T-helper 22 cell (primary cell): ENCODE measurements around the gene MAPKBP1.

Experiments used
- DNase-seq: peaks from one replicate; pipeline ENCODE4 v3.0.0-alpha.2; 2020; ENCODE audit warnings: low read depth

Gene MAPKBP1

DNA sequence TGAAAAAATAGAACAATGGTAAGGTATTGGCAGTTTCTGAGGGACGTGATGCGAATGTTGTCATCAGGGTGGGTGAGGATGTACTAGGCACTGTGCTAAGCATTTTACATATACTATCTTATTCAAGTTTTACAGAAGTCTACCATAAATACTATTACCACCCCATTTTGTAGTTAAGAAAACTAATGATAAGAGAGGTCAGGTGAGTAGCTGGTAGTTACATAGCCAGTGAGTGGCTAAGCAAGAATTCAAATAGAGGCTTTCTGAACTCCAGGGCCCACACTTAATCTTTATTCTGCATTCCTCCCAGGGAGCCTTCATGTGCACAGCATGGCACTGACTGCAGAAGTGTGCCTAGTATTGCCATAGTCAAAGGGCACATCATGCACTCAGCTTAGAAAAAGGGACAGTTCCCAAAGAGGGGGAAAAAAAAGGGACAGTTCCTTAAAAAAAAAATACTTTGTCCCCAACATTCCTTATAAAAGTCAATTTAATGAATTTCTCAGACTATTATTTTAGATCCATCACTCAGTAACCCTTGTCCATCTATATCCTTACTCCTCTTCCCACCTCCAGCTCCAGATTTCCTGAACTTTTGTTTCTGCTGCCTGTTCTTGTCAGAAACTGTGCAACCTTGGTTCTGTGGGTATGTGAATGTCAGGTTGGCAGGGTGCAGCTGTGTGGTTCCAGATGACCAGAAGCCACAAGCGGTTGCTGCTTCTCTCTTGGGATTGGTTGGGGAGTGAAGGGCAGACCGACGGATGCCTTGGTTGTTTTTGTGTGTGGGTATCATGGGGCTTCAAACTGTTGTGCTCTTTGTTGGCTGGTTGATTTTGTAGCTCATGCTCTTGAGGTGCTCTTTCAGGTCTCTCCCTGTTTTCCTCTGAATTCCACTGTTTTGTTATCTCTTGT is 8.3 kb downstream of the MAPKBP1 start:
- no peak for DNase-seq

DNA sequence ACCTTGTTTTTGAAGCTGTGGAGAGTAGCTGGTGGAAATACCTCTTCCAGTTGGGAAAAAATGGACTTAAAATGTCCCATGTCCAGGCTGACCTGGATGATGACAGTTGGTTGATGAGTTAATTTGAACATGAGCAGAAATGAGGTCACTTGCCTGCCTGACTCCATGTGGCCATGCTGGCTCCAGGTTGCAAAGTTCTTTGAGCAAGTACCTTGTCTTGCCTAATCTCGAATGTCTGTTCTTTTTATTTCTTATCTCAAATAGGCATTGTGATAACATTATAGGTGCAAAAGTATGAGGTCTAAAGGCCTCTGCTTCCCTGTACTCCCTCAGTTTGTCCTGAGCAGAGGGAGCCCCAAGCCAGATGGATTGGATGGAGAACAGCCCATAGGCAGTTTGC is 9.0 kb downstream of the MAPKBP1 start:
- no peak for DNase-seq

DNA sequence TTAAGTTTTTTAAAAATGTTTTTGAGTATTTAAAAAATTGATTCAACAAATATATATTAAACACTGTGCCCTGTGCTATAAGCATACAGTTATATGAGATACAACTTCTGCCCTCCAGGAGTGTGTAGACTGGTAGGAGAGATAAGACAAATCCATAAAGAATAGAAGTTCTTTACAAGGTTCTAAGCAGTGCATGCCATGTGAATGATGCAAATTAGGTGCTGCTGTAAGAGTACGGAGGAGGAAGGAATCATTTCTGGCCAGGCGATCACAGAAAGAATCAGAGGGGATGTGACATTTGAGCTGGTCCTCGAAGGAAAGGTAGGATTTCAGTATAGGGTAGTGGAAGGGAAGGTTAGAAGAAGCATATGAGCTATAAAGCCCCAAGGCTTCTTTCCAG is 14.0 kb downstream of the MAPKBP1 start:
- no peak for DNase-seq

DNA sequence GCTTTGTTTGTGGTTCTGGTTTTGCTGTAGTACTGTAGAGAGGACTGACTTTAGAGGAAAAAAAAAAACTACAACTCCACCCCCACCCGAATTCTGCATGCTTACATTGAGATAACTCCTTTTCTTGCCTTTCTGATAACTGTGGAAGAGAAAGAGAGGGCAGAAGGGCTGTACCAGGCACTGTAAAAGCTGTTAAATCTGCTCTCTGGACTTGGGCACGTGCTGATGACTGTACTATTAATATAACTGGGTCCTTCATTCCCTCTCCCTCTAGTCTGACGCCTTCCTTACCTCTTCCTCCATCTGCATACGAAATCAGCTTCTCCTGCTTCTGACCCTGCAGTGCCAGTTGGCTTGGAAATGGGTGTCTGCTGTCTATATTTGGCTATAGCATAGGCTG is 15.0 kb downstream of the MAPKBP1 start:
- no peak for DNase-seq

DNA sequence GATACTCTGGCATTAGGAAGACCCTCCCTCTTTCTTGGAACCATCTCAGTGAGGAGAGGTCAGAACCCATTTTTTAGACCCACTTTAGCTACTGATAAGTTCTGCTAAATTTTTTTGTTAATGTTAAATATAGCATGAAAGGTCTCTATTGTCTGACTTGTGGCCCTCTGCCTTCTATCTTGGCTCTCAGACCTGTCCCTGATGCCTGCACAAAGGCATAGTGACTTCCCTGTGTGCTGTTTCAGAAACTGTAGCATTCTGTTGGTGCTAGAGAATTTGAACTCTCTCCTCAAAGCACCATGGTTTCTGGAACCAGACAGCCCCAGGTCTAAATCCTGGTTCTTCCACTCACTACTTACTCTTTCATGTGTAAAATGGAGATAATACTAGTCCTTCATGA is 15.4 kb downstream of the MAPKBP1 start:
- DNase-seq = no peak

DNA sequence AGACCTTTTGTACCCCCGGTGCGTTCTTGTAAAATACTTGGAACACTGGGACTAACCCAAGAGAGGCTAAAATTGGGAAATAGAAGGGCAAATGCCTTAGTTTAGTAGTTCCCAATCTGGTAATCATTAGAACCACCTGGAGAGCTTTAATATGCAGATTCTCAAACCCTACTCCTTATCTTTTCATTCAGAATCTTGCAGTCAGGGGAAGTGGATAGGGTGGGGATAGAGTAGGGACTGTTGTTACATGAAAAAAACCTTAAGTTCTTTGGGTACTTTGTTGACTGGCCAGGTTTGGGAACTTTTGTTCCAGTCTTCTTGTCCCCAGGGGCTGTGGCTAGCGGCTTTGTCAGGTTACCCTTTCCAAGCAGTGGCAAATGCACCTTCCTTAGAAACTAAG is 15.9 kb downstream of the MAPKBP1 start:
- DNase-seq = no peak

DNA sequence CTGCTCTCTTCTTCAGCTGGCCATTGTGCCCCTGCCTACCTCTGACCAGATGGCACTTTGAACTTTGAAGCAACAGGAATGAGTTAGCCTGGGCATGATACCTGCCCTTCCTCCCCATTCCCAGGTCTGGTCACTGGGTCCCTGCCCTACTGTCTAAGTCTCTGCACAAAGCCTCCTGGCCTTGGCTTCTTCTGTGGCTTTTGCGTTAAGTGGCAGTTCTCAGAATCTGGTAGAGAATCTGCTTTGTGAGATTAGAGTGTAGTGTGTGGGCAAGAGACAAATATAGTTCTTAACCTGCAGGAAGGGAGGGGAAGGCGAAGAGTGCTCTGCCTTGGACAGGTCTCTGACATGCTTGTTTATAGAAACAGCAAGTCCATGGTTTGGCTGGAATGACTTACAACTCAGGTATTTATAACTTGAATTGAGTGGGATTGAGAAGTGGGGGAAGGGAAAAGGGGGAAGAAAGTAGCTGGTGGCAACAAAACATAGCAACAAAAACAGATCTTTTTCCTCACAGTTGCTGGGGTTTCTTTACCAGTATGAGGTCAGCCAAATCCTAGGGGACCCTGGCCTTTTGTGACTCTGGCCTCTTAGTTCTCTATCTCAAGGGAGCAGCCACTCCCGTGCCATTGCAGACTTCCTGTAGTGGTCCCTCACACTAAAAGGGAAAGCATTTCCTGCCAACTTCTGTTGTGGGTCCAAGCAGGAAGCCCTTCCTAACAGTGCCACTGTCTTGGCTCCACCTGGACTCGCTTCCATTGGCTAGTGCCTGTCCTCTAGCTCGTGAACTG is 16.7 kb downstream of the MAPKBP1 start:
- DNase-seq = no peak

DNA sequence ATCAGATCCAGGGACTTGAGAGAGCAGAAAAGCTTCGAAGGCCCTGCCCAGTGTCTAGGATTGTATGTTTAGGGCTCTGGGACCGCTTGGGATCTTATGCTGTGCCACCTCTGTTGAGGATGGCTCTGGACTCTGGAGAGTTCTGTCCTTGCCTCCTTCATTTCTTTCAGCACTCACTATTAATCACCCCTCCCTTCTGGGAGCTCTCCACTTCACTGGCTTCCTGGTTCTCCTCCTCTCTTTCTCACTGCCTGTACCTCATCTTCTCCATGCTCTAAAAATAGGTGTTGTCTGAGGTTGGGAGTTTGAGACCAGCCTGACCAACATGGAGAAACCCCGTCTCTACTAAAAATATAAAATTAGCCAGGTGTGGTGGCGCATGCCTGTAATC is 17.3 kb downstream of the MAPKBP1 start:
- DNase-seq = no peak

DNA sequence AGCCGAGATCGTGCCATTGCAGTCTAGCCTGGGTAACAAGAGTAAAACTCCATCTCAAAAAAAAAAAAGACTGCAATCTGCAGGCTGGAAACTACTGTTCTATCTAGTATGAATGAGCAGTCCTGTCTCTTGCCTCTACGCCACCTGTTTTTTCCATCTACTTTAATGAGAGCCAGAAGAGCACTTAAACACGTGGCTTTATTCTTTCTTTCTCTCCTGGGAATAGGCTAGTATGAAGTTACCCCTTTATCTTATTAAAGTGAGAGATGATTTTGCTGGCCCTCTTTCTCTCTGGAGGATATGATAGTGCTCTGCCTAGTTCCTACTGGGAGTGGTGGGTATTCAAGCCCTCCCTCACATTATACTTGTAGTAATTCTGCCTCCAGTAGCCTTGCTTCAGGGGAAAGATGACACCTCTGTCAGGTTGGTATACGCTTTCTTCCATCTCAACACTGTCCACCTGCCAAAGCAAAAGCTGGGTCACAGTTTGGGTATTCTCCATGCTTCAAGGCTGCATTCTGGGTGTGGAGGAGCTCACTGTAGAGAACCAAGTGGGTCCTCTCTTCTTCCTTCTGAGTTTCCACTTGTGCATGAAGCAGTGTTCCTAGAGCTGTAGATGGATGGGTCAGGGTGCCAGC is 17.8 kb downstream of the MAPKBP1 start:
- DNase-seq = no peak

DNA sequence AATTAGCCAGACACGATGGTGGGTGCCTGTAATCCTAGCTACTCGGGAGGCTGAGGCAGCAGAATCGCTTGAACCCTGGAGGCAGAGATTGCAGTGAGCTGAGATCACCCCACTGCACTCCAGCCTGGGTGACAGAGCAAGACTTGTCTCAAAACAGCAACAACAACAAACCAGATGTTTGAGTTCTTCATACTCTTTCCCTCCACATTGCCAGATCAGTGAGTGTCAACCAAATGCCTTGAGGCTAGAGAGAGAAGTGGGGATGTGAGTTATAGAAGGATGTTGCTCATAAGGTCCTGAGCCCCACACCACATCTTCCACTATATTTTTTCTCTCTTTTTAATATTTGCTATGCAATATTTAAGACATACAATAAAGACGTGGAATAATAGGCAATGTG is 19.8 kb downstream of the MAPKBP1 start:
- no peak for DNase-seq

DNA sequence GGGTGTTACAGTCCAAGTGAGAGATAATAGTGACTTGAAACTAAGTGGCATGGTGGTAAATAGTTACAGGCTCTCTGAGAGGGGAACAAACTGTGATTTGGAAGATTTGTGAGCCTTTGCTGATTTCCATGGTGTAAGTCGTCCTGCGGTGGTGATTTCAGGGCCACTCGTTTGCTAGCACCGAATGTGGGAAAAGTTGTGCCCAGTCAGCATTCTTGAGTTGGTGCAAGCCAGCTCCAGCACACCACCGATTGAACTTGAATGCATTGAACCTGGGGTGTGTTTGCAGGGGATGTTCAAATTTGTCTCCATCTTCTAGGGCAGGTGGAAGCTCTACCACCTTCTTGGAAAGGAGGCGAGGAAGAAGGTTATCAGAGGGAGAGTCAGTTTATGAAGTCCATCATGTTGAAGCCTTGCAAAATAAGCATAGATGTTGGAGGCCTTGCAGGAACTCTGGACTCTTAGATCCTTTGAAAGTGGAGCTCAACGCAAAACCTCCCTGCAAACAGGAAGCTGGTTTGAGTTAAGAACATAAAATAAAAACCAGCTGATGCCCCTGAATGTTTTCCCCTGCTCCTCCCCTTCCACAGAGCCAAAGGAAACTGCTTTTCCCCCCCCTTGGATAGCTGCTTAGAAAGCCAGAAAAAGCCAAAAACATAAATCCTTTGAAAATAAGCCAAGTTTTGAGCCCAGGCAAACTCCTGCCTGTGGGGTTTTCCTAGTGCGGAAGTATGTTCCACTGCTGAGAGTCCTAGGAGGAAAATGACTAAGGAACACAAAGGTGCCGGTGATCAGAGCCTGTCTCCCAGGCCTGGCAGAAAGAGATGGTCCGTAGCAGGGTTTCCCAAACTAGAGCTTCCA is 21.9 kb downstream of the MAPKBP1 start:
- no peak for DNase-seq

DNA sequence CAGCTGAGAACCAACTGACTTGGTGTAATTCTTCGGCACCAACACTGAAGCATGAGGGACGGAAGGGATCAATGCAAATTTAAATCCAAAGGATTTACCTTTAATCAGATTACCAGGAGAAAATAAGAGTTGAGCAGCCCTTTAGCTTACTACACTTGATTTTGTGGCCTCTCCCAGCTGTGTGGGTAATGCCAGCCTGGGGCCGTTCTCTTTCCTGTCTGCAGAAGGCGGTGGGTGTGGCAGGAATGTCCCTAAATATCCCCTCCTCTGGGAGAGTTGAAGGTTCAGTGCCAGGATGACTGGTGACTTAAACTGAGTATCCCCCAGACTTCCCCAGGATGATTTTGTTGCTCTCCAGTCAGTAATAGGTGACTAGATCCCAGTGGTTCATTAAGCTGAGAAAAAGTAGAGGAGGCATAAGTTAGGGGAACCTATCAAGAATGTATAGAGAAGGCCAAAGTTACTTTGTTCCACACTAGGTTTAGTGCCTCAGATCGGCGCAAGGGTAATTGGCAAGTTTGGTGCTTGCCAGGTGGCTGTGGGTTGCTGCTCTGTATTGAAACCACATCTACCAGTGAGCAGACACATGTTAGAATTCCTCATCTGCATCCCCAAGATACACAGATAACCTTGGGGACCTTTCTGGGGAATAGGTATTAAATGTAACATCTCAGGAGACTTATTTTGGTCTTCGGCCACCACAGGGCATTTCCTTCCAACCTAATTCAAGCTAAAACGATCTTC is 23.1 kb downstream of the MAPKBP1 start:
- no peak for DNase-seq

DNA sequence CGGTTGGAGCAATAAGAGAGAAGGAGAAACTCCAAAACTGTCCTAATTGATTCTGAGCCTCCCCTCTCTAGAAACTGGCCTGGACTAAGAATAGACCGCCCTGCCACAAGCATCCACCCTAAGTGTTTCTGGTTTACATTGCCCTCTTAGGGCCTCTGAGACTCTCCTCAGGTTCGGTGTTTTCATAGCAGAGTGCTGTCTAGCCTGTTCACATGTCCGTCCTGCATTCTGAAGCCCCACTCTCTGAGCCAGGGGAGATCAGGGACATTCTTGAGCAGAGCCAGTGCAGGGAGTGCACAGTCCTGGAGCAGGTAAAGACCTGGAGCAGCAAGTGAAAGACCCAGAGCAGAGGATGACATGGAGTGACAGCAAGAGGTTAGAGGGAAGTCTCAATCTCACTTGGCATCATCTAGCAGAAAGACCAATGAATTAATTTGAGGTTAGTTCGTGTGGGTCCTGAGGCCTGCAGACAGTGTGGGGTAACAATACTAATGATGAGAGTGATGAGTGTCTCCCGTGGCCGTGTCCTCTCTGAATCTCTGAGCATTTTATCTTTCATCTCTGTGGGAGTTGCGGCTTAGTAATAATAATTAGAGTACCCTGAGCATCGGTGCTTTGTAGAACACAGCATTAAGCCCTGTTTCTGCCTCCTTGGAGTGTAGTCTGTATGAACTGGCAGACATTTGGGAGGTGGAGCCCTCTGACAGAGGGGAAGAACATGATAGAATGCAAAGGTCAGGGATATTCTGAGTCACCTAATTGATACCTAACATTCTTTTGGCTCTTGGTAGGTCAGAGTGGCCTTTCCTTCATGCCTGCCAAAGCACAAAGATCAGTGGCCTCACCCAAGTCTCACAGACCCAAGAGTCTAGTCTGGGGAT is 24.6 kb downstream of the MAPKBP1 start:
- no peak for DNase-seq

DNA sequence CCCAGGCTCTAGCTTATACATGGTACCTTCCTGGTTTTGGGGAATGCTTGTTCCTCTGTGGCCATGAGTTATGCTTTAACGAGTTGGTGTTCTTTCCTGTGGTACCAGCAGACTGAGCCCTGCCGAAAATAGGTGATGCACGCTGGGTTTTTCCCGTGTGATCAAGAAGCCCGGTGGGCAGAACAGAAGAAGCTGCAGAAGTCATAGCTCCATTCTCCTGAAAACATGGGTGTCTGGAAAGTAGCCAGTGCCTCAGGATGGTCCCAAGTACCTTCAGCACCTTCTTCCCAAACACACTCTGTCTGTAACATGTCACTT is 25.2 kb downstream of the MAPKBP1 start:
- DNase-seq = no peak

DNA sequence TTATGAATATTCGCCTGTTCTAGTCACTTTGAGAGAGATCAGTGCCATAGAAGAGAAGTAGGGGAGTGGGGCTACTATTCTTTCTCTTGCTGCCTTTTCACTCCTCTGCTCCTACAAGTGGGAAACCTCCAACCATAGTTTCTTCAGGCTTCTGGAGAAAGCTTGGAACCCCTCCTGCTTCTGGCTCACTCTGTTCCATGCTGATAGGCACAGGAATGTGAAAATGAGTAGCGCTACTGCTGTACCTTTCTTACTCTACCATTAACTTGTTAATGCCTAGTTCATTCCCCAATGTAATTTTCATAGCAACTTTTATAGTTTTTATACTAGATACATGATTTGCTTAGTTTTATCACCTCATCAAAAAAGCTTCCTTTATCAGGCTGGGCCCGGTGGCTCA is 26.9 kb downstream of the MAPKBP1 start:
- DNase-seq = no peak

DNA sequence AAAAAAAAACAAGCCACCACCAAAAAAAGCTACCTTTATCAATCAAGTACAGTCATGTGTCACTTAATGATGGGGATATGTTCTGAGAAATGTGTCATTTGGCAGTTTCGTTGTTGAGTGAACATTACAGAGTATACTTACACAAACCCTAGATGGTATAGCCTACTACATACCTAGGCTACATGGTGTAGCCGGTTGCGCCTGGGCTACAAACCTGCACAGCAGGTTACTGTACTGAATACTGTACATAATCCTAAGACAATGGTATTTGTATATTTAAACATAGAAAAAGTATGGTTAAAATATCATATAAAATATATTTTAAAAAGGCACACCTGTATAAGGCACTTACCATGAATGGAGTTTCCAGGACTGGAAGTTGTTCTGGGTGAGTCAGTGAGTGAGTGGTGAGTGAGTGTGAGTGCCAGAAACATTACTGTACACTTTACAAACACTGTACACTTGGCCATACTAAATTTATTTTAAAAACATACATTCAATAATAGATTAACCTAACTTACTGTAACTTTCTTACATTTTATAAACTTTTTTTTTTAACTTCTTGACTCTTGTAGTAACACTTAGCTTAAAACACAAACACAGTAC is 27.7 kb downstream of the MAPKBP1 start:
- DNase-seq = no peak

DNA sequence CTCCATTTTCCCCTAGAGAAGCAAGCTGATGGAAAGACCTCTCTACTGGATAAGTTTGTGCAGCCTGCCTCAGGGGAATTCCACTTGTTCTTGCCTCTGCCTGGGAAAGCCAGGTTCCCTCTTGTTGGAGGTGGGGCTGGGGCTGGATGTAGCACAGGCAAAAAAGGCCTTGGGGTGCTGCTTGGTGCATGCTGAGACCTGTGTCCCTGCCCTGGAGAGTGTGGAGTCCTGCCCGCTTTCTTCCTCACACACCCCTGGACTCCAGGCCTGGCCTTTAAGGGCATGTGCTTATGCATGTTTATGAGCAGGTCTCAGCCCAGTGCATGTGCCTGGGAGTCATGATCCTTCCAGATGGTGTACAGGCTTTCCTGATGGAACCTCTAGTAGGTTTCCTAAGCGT is 30.1 kb downstream of the MAPKBP1 start:
- no peak for DNase-seq

DNA sequence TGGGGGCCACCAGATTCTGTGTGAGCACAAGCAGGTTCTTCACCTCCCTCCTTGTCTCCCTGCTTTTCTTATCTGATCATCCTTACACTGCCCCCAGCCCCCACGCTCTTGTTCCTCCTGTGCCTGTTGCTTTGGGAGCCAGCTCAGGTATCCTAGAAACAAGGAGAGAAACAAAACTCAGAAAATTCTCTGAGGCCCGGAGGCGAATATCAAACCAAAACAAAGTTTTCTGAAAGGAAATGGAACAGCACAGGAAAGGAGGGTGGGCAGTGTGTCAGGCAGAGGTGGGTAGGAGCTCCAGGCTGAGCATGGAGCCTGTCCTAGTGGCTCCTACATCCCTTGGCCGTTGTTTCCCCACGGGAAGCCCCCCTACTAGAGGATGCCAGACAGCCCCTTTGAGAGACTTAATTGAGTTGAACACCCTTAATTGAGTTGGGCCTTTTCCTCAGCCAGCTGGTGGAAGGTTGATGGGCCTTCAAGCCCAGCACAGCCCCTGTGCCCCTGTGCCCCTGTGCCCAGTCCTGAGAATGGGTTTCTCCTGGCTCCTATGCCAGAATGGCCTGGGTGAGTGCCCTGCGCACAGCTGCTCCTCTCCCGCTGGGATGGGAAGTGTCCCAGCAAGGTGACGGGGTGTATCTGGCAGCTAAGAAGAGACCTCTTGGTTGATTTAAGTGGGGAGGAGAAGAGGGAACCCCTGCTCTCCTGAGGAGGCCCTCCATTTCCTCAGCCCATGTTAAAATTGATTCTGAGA is 30.8 kb downstream of the MAPKBP1 start:
- no peak for DNase-seq

DNA sequence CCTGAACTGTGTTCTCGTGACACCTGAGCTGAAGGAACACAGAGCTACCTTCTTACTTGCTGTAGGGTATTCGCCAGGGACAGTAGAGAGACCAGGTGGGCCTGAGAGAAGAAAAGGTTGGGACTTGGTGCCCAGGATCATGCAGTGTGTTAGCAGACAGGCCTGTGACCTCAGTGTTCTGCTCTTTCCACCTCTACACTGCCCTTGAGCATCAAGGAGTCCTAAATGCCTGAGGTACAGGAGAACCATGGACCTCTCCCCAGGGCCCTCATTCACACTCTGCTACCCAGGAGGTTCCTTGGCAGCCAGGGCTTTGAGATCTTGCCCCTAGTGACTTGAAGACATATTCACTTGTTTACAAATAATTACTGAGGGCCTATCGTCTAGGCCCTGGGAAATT is 31.4 kb downstream of the MAPKBP1 start:
- DNase-seq = no peak
